ENCODE data around the gene RMRP. TPM values are rescaled to one million over a fixed set of nuclear protein-coding genes. Genes with fewer than 3 reads are reported as not detected.

Gene RMRP
- total and polyA plus RNA-seq, 2 experiments from 2014 or later, result 15.3 to 8,626 TPM

DNA sequence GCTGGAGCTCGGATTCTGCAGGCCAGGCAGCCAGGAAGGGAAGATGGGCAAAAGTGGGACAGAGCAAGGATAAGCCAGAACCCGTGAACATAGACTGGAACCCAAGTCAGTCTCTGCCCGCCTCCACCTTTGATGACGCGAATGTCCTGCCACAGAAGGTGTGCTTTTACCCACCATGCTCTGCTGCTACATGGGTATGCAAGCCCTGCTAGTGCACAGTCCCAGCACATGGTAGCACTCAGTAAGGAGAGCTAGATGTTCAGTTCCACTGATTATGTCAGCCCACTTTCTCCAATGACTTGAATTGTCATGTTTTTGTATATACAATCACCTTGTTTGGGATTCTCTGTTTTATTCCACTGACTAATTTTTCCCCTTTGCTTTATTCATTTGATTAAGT is 28.2 kb downstream of the RMRP start:
- no peaks in the 10 kb centered on the region for H3K9me3 Mint-ChIP-seq
- Histone ChIP-seq H3K9me2 (ENCODE audit: insufficient read depth) (0 out of 2 replicates have a peak, but pooled peaks cover 3% of the 10 kb centered on the region), H4K20me1 (replicated peaks; ENCODE audit: insufficient read depth) (no peaks in the 10 kb centered on the region), H3K27me3 (ENCODE audit: insufficient read depth) (no peaks in the 10 kb centered on the region), H3K79me2 (replicated peaks; ENCODE audit: insufficient read depth) (no peaks in the 10 kb centered on the region), H3K4me1 (ENCODE audit: insufficient read depth) (no peaks in the 10 kb centered on the region), H3K36me3 (ENCODE audit: insufficient read depth) (no peaks in the 10 kb centered on the region), H3F3A (replicated peaks; ENCODE audit: low read depth) (0 out of 2 replicates have a peak, but pooled peaks cover 3% of the 10 kb centered on the region), H3K4me3 (no peak overlapping the region), H3K27ac (ENCODE audit: low read depth) (no peak overlapping the region), H2AFZ (no peak overlapping the region), H3K4me2 (no peak overlapping the region)
- no peaks in the 10 kb centered on the region for H3K4me1 Mint-ChIP-seq
- ATAC-seq (no peak), DNase-seq (ENCODE audit: low spot score) (no peak)
- H3K27me3 Mint-ChIP-seq (ENCODE audit: insufficient read depth, low read depth, poor library complexity), result peaks cover 3% of the 10 kb centered on the region
- no peak overlapping the region for H3K27ac Mint-ChIP-seq
- H3K36me3 Mint-ChIP-seq (ENCODE audit: low read depth), result no peaks in the 10 kb centered on the region
- no peak overlapping the region for H3K4me3 Mint-ChIP-seq
- TF ChIP-seq ZNF114 (CRISPR knock-in tag; IDR thresholded peaks at IDR 0.05), result no peak
- no peak for TF ChIP-seq EZH2phosphoT487 (IDR thresholded peaks at IDR 0.05; ENCODE audit: unreplicated experiment)
- TF ChIP-seq ZNF331 (CRISPR knock-in tag; IDR thresholded peaks at IDR 0.05; ENCODE audit: low read depth), result no peak
- TF ChIP-seq CREB1 (CRISPR knock-in tag; IDR thresholded peaks at IDR 0.05; ENCODE audit: low read depth), result no peak
- TF ChIP-seq, protein P1, sequence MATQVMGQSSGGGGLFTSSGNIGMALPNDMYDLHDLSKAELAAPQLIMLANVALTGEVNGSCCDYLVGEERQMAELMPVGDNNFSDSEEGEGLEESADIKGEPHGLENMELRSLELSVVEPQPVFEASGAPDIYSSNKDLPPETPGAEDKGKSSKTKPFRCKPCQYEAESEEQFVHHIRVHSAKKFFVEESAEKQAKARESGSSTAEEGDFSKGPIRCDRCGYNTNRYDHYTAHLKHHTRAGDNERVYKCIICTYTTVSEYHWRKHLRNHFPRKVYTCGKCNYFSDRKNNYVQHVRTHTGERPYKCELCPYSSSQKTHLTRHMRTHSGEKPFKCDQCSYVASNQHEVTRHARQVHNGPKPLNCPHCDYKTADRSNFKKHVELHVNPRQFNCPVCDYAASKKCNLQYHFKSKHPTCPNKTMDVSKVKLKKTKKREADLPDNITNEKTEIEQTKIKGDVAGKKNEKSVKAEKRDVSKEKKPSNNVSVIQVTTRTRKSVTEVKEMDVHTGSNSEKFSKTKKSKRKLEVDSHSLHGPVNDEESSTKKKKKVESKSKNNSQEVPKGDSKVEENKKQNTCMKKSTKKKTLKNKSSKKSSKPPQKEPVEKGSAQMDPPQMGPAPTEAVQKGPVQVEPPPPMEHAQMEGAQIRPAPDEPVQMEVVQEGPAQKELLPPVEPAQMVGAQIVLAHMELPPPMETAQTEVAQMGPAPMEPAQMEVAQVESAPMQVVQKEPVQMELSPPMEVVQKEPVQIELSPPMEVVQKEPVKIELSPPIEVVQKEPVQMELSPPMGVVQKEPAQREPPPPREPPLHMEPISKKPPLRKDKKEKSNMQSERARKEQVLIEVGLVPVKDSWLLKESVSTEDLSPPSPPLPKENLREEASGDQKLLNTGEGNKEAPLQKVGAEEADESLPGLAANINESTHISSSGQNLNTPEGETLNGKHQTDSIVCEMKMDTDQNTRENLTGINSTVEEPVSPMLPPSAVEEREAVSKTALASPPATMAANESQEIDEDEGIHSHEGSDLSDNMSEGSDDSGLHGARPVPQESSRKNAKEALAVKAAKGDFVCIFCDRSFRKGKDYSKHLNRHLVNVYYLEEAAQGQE (IDR thresholded peaks at IDR 0.05; ENCODE audit: unreplicated experiment), result no peak
- TF ChIP-seq EZH2 (IDR thresholded peaks at IDR 0.05; ENCODE audit: low read depth, unreplicated experiment), result no peak
- no peak for TF ChIP-seq NANOG (IDR thresholded peaks at IDR 0.05; ENCODE audit: borderline replicate concordance)
- no peak for TF ChIP-seq POLR2AphosphoS5 (IDR thresholded peaks at IDR 0.05; ENCODE audit: low read depth)
- TF ChIP-seq, protein P2, sequence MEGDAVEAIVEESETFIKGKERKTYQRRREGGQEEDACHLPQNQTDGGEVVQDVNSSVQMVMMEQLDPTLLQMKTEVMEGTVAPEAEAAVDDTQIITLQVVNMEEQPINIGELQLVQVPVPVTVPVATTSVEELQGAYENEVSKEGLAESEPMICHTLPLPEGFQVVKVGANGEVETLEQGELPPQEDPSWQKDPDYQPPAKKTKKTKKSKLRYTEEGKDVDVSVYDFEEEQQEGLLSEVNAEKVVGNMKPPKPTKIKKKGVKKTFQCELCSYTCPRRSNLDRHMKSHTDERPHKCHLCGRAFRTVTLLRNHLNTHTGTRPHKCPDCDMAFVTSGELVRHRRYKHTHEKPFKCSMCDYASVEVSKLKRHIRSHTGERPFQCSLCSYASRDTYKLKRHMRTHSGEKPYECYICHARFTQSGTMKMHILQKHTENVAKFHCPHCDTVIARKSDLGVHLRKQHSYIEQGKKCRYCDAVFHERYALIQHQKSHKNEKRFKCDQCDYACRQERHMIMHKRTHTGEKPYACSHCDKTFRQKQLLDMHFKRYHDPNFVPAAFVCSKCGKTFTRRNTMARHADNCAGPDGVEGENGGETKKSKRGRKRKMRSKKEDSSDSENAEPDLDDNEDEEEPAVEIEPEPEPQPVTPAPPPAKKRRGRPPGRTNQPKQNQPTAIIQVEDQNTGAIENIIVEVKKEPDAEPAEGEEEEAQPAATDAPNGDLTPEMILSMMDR (conservative IDR thresholded peaks at IDR 0.05; ENCODE audit: low read depth in 2 of 2), result no peak
- TF ChIP-seq, protein P3, sequence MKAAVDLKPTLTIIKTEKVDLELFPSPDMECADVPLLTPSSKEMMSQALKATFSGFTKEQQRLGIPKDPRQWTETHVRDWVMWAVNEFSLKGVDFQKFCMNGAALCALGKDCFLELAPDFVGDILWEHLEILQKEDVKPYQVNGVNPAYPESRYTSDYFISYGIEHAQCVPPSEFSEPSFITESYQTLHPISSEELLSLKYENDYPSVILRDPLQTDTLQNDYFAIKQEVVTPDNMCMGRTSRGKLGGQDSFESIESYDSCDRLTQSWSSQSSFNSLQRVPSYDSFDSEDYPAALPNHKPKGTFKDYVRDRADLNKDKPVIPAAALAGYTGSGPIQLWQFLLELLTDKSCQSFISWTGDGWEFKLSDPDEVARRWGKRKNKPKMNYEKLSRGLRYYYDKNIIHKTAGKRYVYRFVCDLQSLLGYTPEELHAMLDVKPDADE (IDR thresholded peaks at IDR 0.05), result no peak
- no peak for TF ChIP-seq STAT1 (IDR thresholded peaks at IDR 0.05; ENCODE audit: unreplicated experiment)
- no peak for TF ChIP-seq JUNB (IDR thresholded peaks at IDR 0.05; ENCODE audit: unreplicated experiment)
- TF ChIP-seq, protein P4, sequence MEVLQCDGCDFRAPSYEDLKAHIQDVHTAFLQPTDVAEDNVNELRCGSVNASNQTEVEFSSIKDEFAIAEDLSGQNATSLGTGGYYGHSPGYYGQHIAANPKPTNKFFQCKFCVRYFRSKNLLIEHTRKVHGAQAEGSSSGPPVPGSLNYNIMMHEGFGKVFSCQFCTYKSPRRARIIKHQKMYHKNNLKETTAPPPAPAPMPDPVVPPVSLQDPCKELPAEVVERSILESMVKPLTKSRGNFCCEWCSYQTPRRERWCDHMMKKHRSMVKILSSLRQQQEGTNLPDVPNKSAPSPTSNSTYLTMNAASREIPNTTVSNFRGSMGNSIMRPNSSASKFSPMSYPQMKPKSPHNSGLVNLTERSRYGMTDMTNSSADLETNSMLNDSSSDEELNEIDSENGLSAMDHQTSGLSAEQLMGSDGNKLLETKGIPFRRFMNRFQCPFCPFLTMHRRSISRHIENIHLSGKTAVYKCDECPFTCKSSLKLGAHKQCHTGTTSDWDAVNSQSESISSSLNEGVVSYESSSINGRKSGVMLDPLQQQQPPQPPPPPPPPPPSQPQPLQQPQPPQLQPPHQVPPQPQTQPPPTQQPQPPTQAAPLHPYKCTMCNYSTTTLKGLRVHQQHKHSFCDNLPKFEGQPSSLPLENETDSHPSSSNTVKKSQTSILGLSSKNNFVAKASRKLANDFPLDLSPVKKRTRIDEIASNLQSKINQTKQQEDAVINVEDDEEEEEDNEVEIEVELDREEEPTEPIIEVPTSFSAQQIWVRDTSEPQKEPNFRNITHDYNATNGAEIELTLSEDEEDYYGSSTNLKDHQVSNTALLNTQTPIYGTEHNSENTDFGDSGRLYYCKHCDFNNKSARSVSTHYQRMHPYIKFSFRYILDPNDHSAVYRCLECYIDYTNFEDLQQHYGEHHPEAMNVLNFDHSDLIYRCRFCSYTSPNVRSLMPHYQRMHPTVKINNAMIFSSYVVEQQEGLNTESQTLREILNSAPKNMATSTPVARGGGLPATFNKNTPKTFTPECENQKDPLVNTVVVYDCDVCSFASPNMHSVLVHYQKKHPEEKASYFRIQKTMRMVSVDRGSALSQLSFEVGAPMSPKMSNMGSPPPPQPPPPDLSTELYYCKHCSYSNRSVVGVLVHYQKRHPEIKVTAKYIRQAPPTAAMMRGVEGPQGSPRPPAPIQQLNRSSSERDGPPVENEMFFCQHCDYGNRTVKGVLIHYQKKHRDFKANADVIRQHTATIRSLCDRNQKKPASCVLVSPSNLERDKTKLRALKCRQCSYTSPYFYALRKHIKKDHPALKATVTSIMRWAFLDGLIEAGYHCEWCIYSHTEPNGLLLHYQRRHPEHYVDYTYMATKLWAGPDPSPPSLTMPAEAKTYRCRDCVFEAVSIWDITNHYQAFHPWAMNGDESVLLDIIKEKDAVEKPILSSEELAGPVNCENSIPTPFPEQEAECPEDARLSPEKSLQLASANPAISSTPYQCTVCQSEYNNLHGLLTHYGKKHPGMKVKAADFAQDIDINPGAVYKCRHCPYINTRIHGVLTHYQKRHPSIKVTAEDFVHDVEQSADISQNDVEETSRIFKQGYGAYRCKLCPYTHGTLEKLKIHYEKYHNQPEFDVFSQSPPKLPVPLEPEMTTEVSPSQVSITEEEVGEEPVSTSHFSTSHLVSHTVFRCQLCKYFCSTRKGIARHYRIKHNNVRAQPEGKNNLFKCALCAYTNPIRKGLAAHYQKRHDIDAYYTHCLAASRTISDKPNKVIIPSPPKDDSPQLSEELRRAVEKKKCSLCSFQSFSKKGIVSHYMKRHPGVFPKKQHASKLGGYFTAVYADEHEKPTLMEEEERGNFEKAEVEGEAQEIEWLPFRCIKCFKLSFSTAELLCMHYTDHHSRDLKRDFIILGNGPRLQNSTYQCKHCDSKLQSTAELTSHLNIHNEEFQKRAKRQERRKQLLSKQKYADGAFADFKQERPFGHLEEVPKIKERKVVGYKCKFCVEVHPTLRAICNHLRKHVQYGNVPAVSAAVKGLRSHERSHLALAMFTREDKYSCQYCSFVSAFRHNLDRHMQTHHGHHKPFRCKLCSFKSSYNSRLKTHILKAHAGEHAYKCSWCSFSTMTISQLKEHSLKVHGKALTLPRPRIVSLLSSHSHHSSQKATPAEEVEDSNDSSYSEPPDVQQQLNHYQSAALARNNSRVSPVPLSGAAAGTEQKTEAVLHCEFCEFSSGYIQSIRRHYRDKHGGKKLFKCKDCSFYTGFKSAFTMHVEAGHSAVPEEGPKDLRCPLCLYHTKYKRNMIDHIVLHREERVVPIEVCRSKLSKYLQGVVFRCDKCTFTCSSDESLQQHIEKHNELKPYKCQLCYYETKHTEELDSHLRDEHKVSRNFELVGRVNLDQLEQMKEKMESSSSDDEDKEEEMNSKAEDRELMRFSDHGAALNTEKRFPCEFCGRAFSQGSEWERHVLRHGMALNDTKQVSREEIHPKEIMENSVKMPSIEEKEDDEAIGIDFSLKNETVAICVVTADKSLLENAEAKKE (CRISPR knock-in tag; IDR thresholded peaks at IDR 0.05), result no peak
